Measurements from ENCODE around the gene LY6G6C. TPM values are rescaled to one million over a fixed set of nuclear protein-coding genes. Genes with fewer than 3 reads are reported as not detected.

LY6G6C gene
- polyA plus RNA-seq, 2 donors = 17.2 to 21.9 TPM

GRCh38 chr6:31728767-31729514 lies 7.4 kb upstream of the LY6G6C start, which contains the start of gene DDAH2:
Gene DDAH2 (minus strand): TSS chr6:31729299. CDS start chr6:31729161, 138 bp downstream.
- 15% methylated on average over 36 of the region's 36 CpGs for WGBS, 2 donors
- peaks cover 13 to 20% of the 10 kb centered on the region in 2 donors for H3K36me3 ChIP-seq (ENCODE audit: control insufficient read depth in 2 of 2, insufficient read depth in 2 of 2, low read length in 1 of 2)
- H3K4me1 ChIP-seq (ENCODE audit: control insufficient read depth in 2 of 2, insufficient read depth in 2 of 2, low read length in 1 of 2) = peaks cover 0 to 8% of the 10 kb centered on the region in 2 donors

DNA sequence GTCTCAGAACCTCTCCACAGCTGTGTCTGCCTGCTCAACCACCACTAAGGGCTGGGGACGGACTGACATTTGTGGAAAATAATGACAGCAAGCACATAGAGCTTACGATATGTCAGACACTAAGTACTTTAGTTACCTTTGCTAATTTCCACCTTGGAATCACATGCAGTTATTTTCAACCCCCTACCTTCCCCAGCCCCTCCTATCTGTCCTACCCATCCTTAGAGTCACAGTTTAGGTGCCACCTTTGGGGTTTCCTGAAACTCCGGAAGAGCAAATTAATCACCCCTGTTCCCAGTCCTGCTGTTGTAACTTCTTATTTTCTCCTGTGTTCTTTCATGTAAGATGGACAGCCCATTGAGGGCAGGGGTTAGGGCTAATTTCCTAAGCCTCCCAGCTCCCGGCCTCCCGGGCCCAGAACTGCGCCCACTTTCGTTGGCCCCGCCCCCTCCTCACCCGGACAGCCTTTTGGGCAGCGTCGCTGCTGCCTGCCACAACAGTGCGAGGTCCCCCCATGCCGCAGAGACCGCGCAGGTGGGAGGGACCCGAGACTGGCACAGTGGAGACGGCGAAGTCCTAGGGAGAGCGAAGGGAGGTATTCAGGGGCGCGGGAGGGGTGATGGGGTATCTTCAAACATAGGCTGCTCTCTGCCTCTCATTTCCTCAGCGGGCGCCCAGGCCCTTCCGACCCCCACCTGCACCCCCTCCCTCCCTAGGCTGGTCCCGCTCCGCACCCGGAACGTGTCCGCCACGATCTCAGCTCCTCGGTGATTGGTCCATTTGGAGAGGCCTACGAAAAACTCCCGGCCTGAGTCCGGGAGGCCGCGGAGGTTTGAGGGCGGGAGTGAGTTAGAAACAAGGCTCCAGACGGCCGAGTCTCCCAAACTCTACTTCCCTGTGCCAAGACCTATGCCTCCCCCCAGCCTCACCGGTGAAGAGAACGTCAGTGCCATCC lies 6.4 kb upstream of the LY6G6C start:
- H3K27ac ChIP-seq (ENCODE audit: low read depth in 2 of 2, low read length in 1 of 2) = peak overlapping the region; percentile 96 to 99
- H3K9me3 ChIP-seq (ENCODE audit: control insufficient read depth in 2 of 2, insufficient read depth in 1 of 2, low read depth in 1 of 2, low read length in 1 of 2) = no peaks in the 10 kb centered on the region
- peaks cover 0 to 8% of the 10 kb centered on the region in 2 donors for H3K4me1 ChIP-seq (ENCODE audit: control insufficient read depth in 2 of 2, insufficient read depth in 2 of 2, low read length in 1 of 2)
- H3K27me3 ChIP-seq (ENCODE audit: control insufficient read depth in 1 of 2, insufficient read depth in 2 of 2, low read length in 2 of 2) = no peaks in the 10 kb centered on the region
- peaks cover 4 to 16% of the 10 kb centered on the region in 2 donors for H3K36me3 ChIP-seq (ENCODE audit: control insufficient read depth in 2 of 2, insufficient read depth in 2 of 2, low read length in 1 of 2)
- H3K4me3 ChIP-seq (ENCODE audit: low read depth in 1 of 2, low read length in 2 of 2) = peak overlapping the region; percentile 74 to 80
- 66 to 72% methylated on average over 41 of the region's 41 CpGs for WGBS, 2 donors

More at GRCh38 chr6:31728767-31729514, 7.4 kb upstream of the LY6G6C start, which contains the start of gene DDAH2:
- H3K27me3 ChIP-seq (ENCODE audit: control insufficient read depth in 1 of 2, insufficient read depth in 2 of 2, low read length in 2 of 2) = no peaks in the 10 kb centered on the region
- no peaks in the 10 kb centered on the region for H3K9me3 ChIP-seq (ENCODE audit: control insufficient read depth in 2 of 2, insufficient read depth in 1 of 2, low read depth in 1 of 2, low read length in 1 of 2)
- H3K27ac ChIP-seq (ENCODE audit: low read depth in 2 of 2, low read length in 1 of 2) = peak within 1 kb of the TSS; percentile 96 to 99
- H3K4me3 ChIP-seq (ENCODE audit: low read depth in 1 of 2, low read length in 2 of 2) = peak within 1 kb of the TSS; percentile 74 to 80

DNA sequence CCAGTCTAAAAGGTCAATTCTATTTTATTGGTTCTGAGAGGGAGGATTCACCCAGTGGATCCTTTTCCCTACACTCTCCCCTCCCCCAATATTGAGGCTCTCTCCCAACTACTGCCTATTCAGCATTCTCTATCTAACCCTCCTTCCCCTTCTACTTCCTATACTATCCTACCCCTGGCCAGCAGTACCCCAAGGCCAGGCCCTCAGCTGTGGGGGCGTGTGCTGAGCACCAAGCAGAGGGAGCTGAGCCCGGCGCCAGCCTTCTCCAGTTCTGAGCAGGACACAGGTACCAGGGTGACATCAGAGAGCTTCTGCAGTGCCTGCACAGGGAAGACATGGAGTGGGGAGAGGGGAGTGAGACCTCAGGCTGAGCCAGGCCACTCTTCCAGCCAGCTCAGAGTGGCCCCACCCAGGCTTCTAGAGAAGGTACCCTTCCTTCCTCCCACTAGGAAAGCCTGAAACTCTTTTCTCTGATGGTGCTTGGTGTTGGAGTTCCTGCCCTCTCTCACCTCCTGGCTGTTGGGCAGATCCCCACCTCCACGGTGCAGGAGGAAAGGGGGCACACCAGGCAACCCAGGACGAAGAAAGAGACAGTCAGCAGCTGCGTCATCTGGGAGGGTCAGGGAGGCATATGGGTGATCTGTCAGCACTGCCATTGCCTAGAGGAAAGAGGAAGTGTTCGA lies 5.6 kb upstream of the LY6G6C start:
- Histone ChIP-seq H3K9me3 (ENCODE audit: control insufficient read depth in 2 of 2, insufficient read depth in 1 of 2, low read depth in 1 of 2, low read length in 1 of 2) (no peaks in the 10 kb centered on the region), H3K4me1 (ENCODE audit: control insufficient read depth in 2 of 2, insufficient read depth in 2 of 2, low read length in 1 of 2) (peaks cover 0 to 10% of the 10 kb centered on the region in 2 donors), H3K27me3 (ENCODE audit: control insufficient read depth in 1 of 2, insufficient read depth in 2 of 2, low read length in 2 of 2) (no peaks in the 10 kb centered on the region), H3K36me3 (ENCODE audit: control insufficient read depth in 2 of 2, insufficient read depth in 2 of 2, low read length in 1 of 2) (peaks cover 4 to 15% of the 10 kb centered on the region in 2 donors), H3K27ac (ENCODE audit: low read depth in 2 of 2, low read length in 1 of 2) (peak overlapping the region; percentile 43 to 65), H3K4me3 (ENCODE audit: low read depth in 1 of 2, low read length in 2 of 2) (peak overlapping the region in 1 of 2 donors; percentile 1)
- 74 to 81% methylated on average over 7 of the region's 7 CpGs for WGBS, 2 donors

- Histone ChIP-seq H3K9me3 (ENCODE audit: control insufficient read depth in 2 of 2, insufficient read depth in 1 of 2, low read depth in 1 of 2, low read length in 1 of 2) (no peaks in the 10 kb centered on the region), H3K4me3 (ENCODE audit: low read depth in 1 of 2, low read length in 2 of 2) (no peak overlapping the region), H3K27me3 (ENCODE audit: control insufficient read depth in 1 of 2, insufficient read depth in 2 of 2, low read length in 2 of 2) (no peaks in the 10 kb centered on the region), H3K36me3 (ENCODE audit: control insufficient read depth in 2 of 2, insufficient read depth in 2 of 2, low read length in 1 of 2) (peaks cover 0 to 9% of the 10 kb centered on the region in 2 donors), H3K27ac (ENCODE audit: low read depth in 2 of 2, low read length in 1 of 2) (peak overlapping the region; percentile 10 to 40), H3K4me1 (ENCODE audit: control insufficient read depth in 2 of 2, insufficient read depth in 2 of 2, low read length in 1 of 2) (peaks cover 0 to 10% of the 10 kb centered on the region in 2 donors)
- WGBS, 2 donors = 80 to 83% methylated on average over 12 of the region's 12 CpGs
Observed at GRCh38 chr6:31725502-31726350, 4.2 kb upstream of the LY6G6C start.

DNA sequence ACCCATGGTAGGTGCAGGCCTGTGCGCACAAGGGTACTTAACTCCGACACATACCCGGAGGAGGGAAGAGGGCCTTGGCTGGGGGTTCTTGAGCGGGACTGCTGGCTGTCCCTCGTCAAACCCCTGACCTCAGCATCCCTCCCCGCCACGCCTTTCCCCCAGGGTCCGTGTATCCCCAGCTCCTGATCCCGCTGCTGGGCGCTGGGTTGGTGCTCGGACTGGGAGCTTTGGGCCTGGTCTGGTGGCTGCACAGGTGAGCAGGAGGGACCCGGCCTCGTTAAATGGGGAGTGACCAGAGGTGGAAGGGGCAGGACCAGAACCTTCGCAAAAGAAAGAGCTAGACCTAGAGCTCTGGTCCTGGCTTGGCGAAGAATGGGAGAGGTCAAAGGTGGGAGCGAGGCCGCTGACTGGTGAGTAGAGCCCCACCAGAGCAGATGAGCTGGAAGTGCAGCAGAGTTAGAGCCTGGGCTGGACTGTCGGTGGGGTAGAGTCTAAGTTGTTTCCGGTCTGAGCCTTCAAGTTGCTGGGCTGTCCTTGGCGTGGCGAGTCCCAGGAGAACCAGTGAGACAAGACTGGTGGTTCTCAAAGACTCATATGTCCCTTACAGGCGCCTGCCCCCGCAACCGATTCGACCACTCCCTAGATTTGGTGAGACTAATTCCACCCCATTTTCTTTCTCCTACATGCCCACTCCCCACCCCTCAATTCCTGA lies 2.6 kb upstream of the LY6G6C start:
- Histone ChIP-seq H3K36me3 (ENCODE audit: control insufficient read depth in 2 of 2, insufficient read depth in 2 of 2, low read length in 1 of 2) (peaks cover 0 to 7% of the 10 kb centered on the region in 2 donors), H3K27ac (ENCODE audit: low read depth in 2 of 2, low read length in 1 of 2) (peak overlapping the region in 1 of 2 donors; percentile 54), H3K9me3 (ENCODE audit: control insufficient read depth in 2 of 2, insufficient read depth in 1 of 2, low read depth in 1 of 2, low read length in 1 of 2) (no peaks in the 10 kb centered on the region), H3K27me3 (ENCODE audit: control insufficient read depth in 1 of 2, insufficient read depth in 2 of 2, low read length in 2 of 2) (no peaks in the 10 kb centered on the region), H3K4me3 (ENCODE audit: low read depth in 1 of 2, low read length in 2 of 2) (no peak overlapping the region), H3K4me1 (ENCODE audit: control insufficient read depth in 2 of 2, insufficient read depth in 2 of 2, low read length in 1 of 2) (peaks cover 0 to 17% of the 10 kb centered on the region in 2 donors)
- 85 to 88% methylated on average over 25 of the region's 25 CpGs for WGBS, 2 donors

DNA sequence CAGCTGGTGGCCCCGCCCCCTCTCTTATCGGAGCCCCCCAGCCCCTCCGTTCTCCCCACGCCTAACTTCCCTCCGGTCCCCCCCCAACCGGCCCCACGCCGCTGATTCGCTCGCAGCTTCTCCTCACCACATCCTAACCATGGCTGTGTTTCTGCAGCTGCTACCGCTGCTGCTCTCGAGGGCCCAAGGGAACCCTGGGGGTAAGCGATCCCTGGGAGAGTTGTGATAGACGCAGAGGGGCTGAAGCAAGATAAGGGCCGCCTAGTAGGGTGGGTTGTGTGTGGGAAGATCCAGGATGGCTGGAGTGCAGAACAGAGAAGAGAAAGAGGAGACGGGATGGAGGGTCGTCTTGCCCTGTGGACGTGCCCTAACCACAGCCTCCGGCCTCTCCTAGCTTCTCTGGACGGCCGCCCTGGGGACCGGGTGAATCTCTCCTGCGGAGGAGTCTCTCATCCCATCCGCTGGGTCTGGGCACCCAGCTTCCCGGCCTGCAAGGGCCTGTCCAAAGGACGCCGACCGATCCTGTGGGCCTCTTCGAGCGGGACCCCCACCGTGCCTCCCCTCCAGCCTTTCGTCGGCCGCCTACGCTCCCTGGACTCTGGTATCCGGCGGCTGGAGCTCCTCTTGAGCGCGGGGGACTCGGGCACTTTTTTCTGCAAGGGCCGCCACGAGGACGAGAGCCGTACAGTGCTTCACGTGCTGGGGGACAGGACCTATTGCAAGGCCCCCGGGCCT lies 1.9 kb upstream of the LY6G6C start, which contains the start of gene MPIG6B:
Gene MPIG6B, plus strand, starts transcription at position 129 of the 735 bp plus-strand sequence. Its CDS starts 11 bp downstream, at position 140.
- peak within 1 kb of the TSS; percentile 21 to 62 for H3K27ac ChIP-seq (ENCODE audit: low read depth in 2 of 2, low read length in 1 of 2)
- H3K4me3 ChIP-seq (ENCODE audit: low read depth in 1 of 2, low read length in 2 of 2) = no peak within 1 kb of the TSS
- H3K4me1 ChIP-seq (ENCODE audit: control insufficient read depth in 2 of 2, insufficient read depth in 2 of 2, low read length in 1 of 2) = peaks cover 0 to 19% of the 10 kb centered on the region in 2 donors
- H3K9me3 ChIP-seq (ENCODE audit: control insufficient read depth in 2 of 2, insufficient read depth in 1 of 2, low read depth in 1 of 2, low read length in 1 of 2) = no peaks in the 10 kb centered on the region
- no peaks in the 10 kb centered on the region for H3K27me3 ChIP-seq (ENCODE audit: control insufficient read depth in 1 of 2, insufficient read depth in 2 of 2, low read length in 2 of 2)
- WGBS, 2 donors = 77 to 85% methylated on average over 41 to 46 of the region's 46 CpGs
- peaks cover 0 to 7% of the 10 kb centered on the region in 2 donors for H3K36me3 ChIP-seq (ENCODE audit: control insufficient read depth in 2 of 2, insufficient read depth in 2 of 2, low read length in 1 of 2)

DNA sequence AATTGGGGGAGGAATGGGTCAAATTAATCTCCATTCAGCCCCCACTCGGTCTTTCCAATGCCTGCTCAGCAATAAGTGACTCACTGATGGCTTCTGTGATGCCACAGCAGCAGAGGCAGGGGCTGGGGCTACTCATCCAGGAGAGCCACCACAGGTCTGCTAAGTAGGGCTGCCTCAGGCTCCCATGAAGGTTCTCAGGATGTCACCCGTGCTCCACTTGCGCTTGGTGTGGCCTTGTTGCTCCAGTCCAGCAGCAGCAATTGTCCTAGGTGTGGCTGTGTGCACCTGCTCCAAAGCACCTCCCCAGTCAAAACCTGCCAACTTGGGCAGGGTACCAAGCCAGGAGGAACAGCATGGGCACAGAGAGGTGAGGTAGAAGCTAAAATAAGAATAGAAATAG lies 627 bp upstream of the LY6G6C start:
- Histone ChIP-seq H3K27me3 (ENCODE audit: control insufficient read depth in 1 of 2, insufficient read depth in 2 of 2, low read length in 2 of 2) (no peaks in the 10 kb centered on the region), H3K9me3 (ENCODE audit: control insufficient read depth in 2 of 2, insufficient read depth in 1 of 2, low read depth in 1 of 2, low read length in 1 of 2) (no peaks in the 10 kb centered on the region), H3K36me3 (ENCODE audit: control insufficient read depth in 2 of 2, insufficient read depth in 2 of 2, low read length in 1 of 2) (peaks cover 0 to 2% of the 10 kb centered on the region in 2 donors), H3K4me1 (ENCODE audit: control insufficient read depth in 2 of 2, insufficient read depth in 2 of 2, low read length in 1 of 2) (peaks cover 0 to 25% of the 10 kb centered on the region in 2 donors), H3K4me3 (ENCODE audit: low read depth in 1 of 2, low read length in 2 of 2) (no peak overlapping the region), H3K27ac (ENCODE audit: low read depth in 2 of 2, low read length in 1 of 2) (peak overlapping the region; percentile 21 to 62)
- WGBS, 2 donors = 74 to 77% methylated on average over 3 of the region's 3 CpGs
